CD4-positive, alpha-beta T cell treated with Interleukin-12 subunit alpha and Interleukin-12 subunit beta, for 1 hour (primary cell): Measurements from ENCODE around the gene CTNS.
"Not testable (repeated sequence)": the region's sequence is repeated elsewhere in the genome, so short reads cannot be mapped to it uniquely, and the experiment has no call there.

ENCODE experiments used
- DNase-seq: peaks from one replicate; pipeline ENCODE4 v3.0.0-alpha.2; 2020

Gene CTNS

GRCh38 chr17:3688852-3689261 lies 52.3 kb downstream of the CTNS start:
- no peak for DNase-seq

- DNase-seq, result no peak
These were observed 52.9 kb downstream of the CTNS start for GRCh38 chr17:3689262-3690093.

GRCh38 chr17:3690094-3690715 lies 53.6 kb downstream of the CTNS start:
- DNase-seq, result no peak

- DNase-seq, result no peak
These were observed 55.1 kb downstream of the CTNS start for GRCh38 chr17:3691617-3692067.

GRCh38 chr17:3692346-3692745 lies 55.8 kb downstream of the CTNS start:
- no peak for DNase-seq

GRCh38 chr17:3693141-3693540 lies 56.6 kb downstream of the CTNS start:
- no peak for DNase-seq

- DNase-seq, result peak; percentile 45
These were observed 57.3 kb downstream of the CTNS start for GRCh38 chr17:3693829-3694231.

GRCh38 chr17:3695129-3695722 lies 58.7 kb downstream of the CTNS start:
- DNase-seq, result no peak

GRCh38 chr17:3695723-3696411 lies 59.3 kb downstream of the CTNS start, which contains the start of gene P2RX5:
P2RX5 (minus strand) TSS chr17:3696155; CDS start chr17:3696005, 150 bp downstream.
- DNase-seq, result peak; percentile 57

- no peak for DNase-seq
These were observed 60.5 kb downstream of the CTNS start for GRCh38 chr17:3697103-3697476.

- DNase-seq, result no peak
These were observed 61.6 kb downstream of the CTNS start for GRCh38 chr17:3698139-3698538.

- no peak for DNase-seq
These were observed 63.4 kb downstream of the CTNS start for GRCh38 chr17:3699951-3700350.

GRCh38 chr17:3702041-3702539 lies 65.5 kb downstream of the CTNS start:
- not testable (repeated sequence) for DNase-seq

- no peak for DNase-seq
These were observed 68.6 kb downstream of the CTNS start for GRCh38 chr17:3704931-3705717.

GRCh38 chr17:3705718-3705984 lies 69.1 kb downstream of the CTNS start:
- not testable (repeated sequence) for DNase-seq

GRCh38 chr17:3708366-3708765 lies 71.8 kb downstream of the CTNS start:
- DNase-seq, result no peak

GRCh38 chr17:3710951-3711383 lies 74.4 kb downstream of the CTNS start:
- peak; percentile 90 for DNase-seq
